Breast epithelium (tissue), 4 donors: ENCODE measurements around the gene LPGAT1. TPM values are rescaled to one million over a fixed set of nuclear protein-coding genes. Genes with fewer than 3 reads are reported as not detected.

Experiments
- DNase-seq, 2 donors: peaks; one replicate each; pipeline ENCODE4 v3.0.0-alpha.2; 2019; ENCODE audit warnings: low spot score in 2 of 2
- H3K27ac ChIP-seq, 2 donors: fragments of 200-600 bp; sonication (generic) in 1 of 2; one replicate each; pipeline ENCODE4 v1.5.1; 2016 to 2019; ENCODE audit warnings: mild to moderate bottlenecking in 1 of 2
- H3K27me3 ChIP-seq, 2 donors: fragments of 200-600 bp; sonication (generic) in 1 of 2; one replicate each; pipeline versions ENCODE4 v1.5.1 to v1.6.0; 2017 to 2019; ENCODE audit warnings: control low read depth in 1 of 2, mild to moderate bottlenecking in 1 of 2
- H3K36me3 ChIP-seq: fragments of 200-600 bp; one replicate; pipeline ENCODE4 v1.5.1; 2019
- H3K4me1 ChIP-seq, 2 donors: fragments of 200-600 bp; sonication (generic); one replicate each; pipeline ENCODE4 v1.5.1; 2016 to 2019; ENCODE audit warnings: control low read depth in 1 of 2
- H3K4me3 ChIP-seq, 3 donors: fragments of 200-600 bp; sonication (generic); 1 replicate in 2 of 3; 2 replicates in 1 of 3; pipeline ENCODE4 v1.5.1; 2016 to 2019; ENCODE audit warnings: mild to moderate bottlenecking in 3 of 3, moderate library complexity in 2 of 3
- H3K9me3 ChIP-seq, 2 donors: fragments of 200-600 bp; sonication (generic) in 1 of 2; one replicate each; pipeline ENCODE4 v1.5.1; 2016 to 2019; ENCODE audit warnings: control low read depth in 1 of 2
- CTCF ChIP-seq, 3 donors: fragments of 450-650 bp; IDR thresholded peaks; one replicate each; pipeline ENCODE4 v1.5.1; 2016 to 2017; ENCODE audit warnings: antibody characterized with exemption in 3 of 3, mild to moderate bottlenecking in 3 of 3, moderate library complexity in 3 of 3
- POLR2A ChIP-seq: fragments of 450-650 bp; IDR thresholded peaks from one replicate; pipeline ENCODE4 v1.6.1; 2016; ENCODE audit warnings: antibody characterized with exemption, mild to moderate bottlenecking, moderate library complexity
- POLR2AphosphoS5 ChIP-seq, 3 donors: sonication (generic); formaldehyde crosslinking; IDR thresholded peaks; one replicate each; pipeline ENCODE4 v1.6.1; 2017; ENCODE audit warnings: antibody characterized with exemption in 3 of 3
- intact Hi-C: fragments of 100-400 bp; cut with DNase I; formaldehyde crosslinking; loops from one replicate; pipeline ENCODE4 v1.15.1; 2023; ENCODE audit warnings: low total_unique reads
- total RNA-seq, 3 donors: library from RNA; depleted of rRNA; stranded (reverse); fragments of >200 nt; gene quantifications; one replicate each; pipeline ENCODE4 v1.1.0, GENCODE V29; 2016

LPGAT1 gene
- total RNA-seq, 3 donors from 2014 or later: 39.0 to 61.1 (median 43.5) TPM

- DNase-seq: no peak
- intact Hi-C loops: no loop called here
- Histone ChIP-seq H3K9me3 (no peaks in the 10 kb centered on the region), H3K4me1 (no peaks in the 10 kb centered on the region), H3K4me3 (no peak overlapping the region), H3K27me3 (no peaks in the 10 kb centered on the region), H3K27ac (no peak overlapping the region), H3K36me3 (no peaks in the 10 kb centered on the region)
- TF ChIP-seq POLR2A (no peak), CTCF (IDR thresholded peaks at IDR 0.05) (no peak), POLR2AphosphoS5 (IDR thresholded peaks at IDR 0.05) (no peak)
Measured at GRCh38 chr1:211804915-211805314, 25.6 kb downstream of the LPGAT1 start.

GRCh38 chr1:211800925-211801607 is 29.5 kb downstream of the LPGAT1 start:
- Histone ChIP-seq H3K4me1 (no peaks in the 10 kb centered on the region), H3K4me3 (no peak overlapping the region), H3K36me3 (no peaks in the 10 kb centered on the region), H3K9me3 (no peaks in the 10 kb centered on the region), H3K27ac (no peak overlapping the region), H3K27me3 (no peaks in the 10 kb centered on the region)
- no peak for DNase-seq
- no peak for TF ChIP-seq POLR2A
- no peak for TF ChIP-seq POLR2AphosphoS5 (IDR thresholded peaks at IDR 0.05)
- TF ChIP-seq CTCF (IDR thresholded peaks at IDR 0.05): no peak
- intact Hi-C loops: no loop called here

- no peaks in the 10 kb centered on the region for H3K27me3 ChIP-seq
- H3K36me3 ChIP-seq: no peaks in the 10 kb centered on the region
- no peak for DNase-seq
- H3K27ac ChIP-seq: no peak overlapping the region
- TF ChIP-seq POLR2AphosphoS5 (IDR thresholded peaks at IDR 0.05): no peak
- no peak for TF ChIP-seq POLR2A
- intact Hi-C loops: no loop called here
- no peaks in the 10 kb centered on the region for H3K4me1 ChIP-seq
- no peak overlapping the region for H3K4me3 ChIP-seq
- H3K9me3 ChIP-seq: no peaks in the 10 kb centered on the region
Measured at GRCh38 chr1:211797994-211798393, 32.6 kb downstream of the LPGAT1 start.

GRCh38 chr1:211791979-211792378 is 38.6 kb downstream of the LPGAT1 start:
- Histone ChIP-seq H3K9me3 (no peaks in the 10 kb centered on the region), H3K27ac (no peak overlapping the region), H3K4me1 (no peaks in the 10 kb centered on the region), H3K36me3 (no peaks in the 10 kb centered on the region), H3K27me3 (no peaks in the 10 kb centered on the region), H3K4me3 (no peak overlapping the region)
- intact Hi-C loops: no loop called here
- DNase-seq: no peak
- TF ChIP-seq CTCF (IDR thresholded peaks at IDR 0.05): no peak
- no peak for TF ChIP-seq POLR2A
- TF ChIP-seq POLR2AphosphoS5 (IDR thresholded peaks at IDR 0.05): no peak

- intact Hi-C loops: no loop called here
- no peaks in the 10 kb centered on the region for H3K27me3 ChIP-seq
- no peak for DNase-seq
- TF ChIP-seq CTCF (IDR thresholded peaks at IDR 0.05) (no peak), POLR2AphosphoS5 (IDR thresholded peaks at IDR 0.05) (no peak), POLR2A (no peak)
- no peaks in the 10 kb centered on the region for H3K36me3 ChIP-seq
- no peaks in the 10 kb centered on the region for H3K4me1 ChIP-seq
- H3K4me3 ChIP-seq: no peak overlapping the region
- H3K9me3 ChIP-seq: no peaks in the 10 kb centered on the region
- H3K27ac ChIP-seq: no peak overlapping the region
Measured at GRCh38 chr1:211789641-211790464, 40.7 kb downstream of the LPGAT1 start.
